ENCODE data around the gene CTIF. TPM values are rescaled to one million over a fixed set of nuclear protein-coding genes. Genes with fewer than 3 reads are reported as not detected.

Gene CTIF
- total and polyA plus RNA-seq, 4 donors: 12.2 to 45.7 (median 32.6) TPM

- Histone ChIP-seq H3K9ac (ENCODE audit: insufficient read depth in 1 of 2, low read length in 2 of 2) (no peak overlapping the region), H3K4me1 (ENCODE audit: control insufficient read depth in 5 of 5, insufficient read depth in 5 of 5, low read length in 5 of 5) (peaks cover 0 to 11% (median 0%) of the 10 kb centered on the region in 5 donors), H3K27me3 (ENCODE audit: control insufficient read depth in 3 of 3, insufficient read depth in 3 of 3, low read length in 2 of 3) (no peaks in the 10 kb centered on the region), H3K9me3 (ENCODE audit: control insufficient read depth in 4 of 4, insufficient read depth in 3 of 4, low read length in 3 of 4) (no peaks in the 10 kb centered on the region), H3K4me3 (no peak overlapping the region), H3K27ac (ENCODE audit: low read depth in 1 of 2, low read length in 1 of 2) (peak overlapping the region in 1 of 2 donors; percentile 1), H3K36me3 (ENCODE audit: control insufficient read depth in 4 of 4, insufficient read depth in 4 of 4, low read length in 4 of 4) (peaks cover 0 to 19% (median 4%) of the 10 kb centered on the region in 4 donors)
- no peak for TF ChIP-seq CTCF (IDR thresholded peaks at IDR 0.05; ENCODE audit: control extremely low read depth, extremely low read depth)
- WGBS, 2 donors: 82 to 92% methylated on average over 14 of the region's 14 CpGs
- DNase-seq (peak in 1 of 3 donors; percentile 5), ATAC-seq (ENCODE audit: insufficient read depth, low FRiP score) (no peak)
These were observed 262.3 kb downstream of the CTIF start for GRCh38 chr18:48800876-48801727.

- ATAC-seq (ENCODE audit: insufficient read depth, low FRiP score) (no peak), DNase-seq (peak in 1 of 3 donors; percentile 2)
- no peaks in the 10 kb centered on the region for H3K27me3 ChIP-seq (ENCODE audit: control insufficient read depth in 3 of 3, insufficient read depth in 3 of 3, low read length in 2 of 3)
- no peaks in the 10 kb centered on the region for H3K9me3 ChIP-seq (ENCODE audit: control insufficient read depth in 4 of 4, insufficient read depth in 3 of 4, low read length in 3 of 4)
- 91 to 96% methylated on average over 7 of the region's 7 CpGs for WGBS, 2 donors
- no peak overlapping the region for H3K4me3 ChIP-seq
- peaks cover 0 to 16% (median under 1%) of the 10 kb centered on the region in 5 donors for H3K4me1 ChIP-seq (ENCODE audit: control insufficient read depth in 5 of 5, insufficient read depth in 5 of 5, low read length in 5 of 5)
- no peak overlapping the region for H3K9ac ChIP-seq (ENCODE audit: insufficient read depth in 1 of 2, low read length in 2 of 2)
- no peak overlapping the region for H3K27ac ChIP-seq (ENCODE audit: low read depth in 1 of 2, low read length in 1 of 2)
- TF ChIP-seq CTCF (IDR thresholded peaks at IDR 0.05; ENCODE audit: control extremely low read depth, extremely low read depth): no peak
- peaks cover 0 to 19% (median 1%) of the 10 kb centered on the region in 4 donors for H3K36me3 ChIP-seq (ENCODE audit: control insufficient read depth in 4 of 4, insufficient read depth in 4 of 4, low read length in 4 of 4)
These were observed 263.1 kb downstream of the CTIF start for GRCh38 chr18:48801728-48802542.

- Histone ChIP-seq H3K4me3 (no peak overlapping the region), H3K4me1 (ENCODE audit: control insufficient read depth in 5 of 5, insufficient read depth in 5 of 5, low read length in 5 of 5) (peaks cover 0 to 18% (median 3%) of the 10 kb centered on the region in 5 donors), H3K27ac (ENCODE audit: low read depth in 1 of 2, low read length in 1 of 2) (peak overlapping the region in 1 of 2 donors; percentile 14), H3K27me3 (ENCODE audit: control insufficient read depth in 3 of 3, insufficient read depth in 3 of 3, low read length in 2 of 3) (no peaks in the 10 kb centered on the region), H3K36me3 (ENCODE audit: control insufficient read depth in 4 of 4, insufficient read depth in 4 of 4, low read length in 4 of 4) (peaks cover 0 to 19% (median 1%) of the 10 kb centered on the region in 4 donors), H3K9ac (ENCODE audit: insufficient read depth in 1 of 2, low read length in 2 of 2) (no peak overlapping the region), H3K9me3 (ENCODE audit: control insufficient read depth in 4 of 4, insufficient read depth in 3 of 4, low read length in 3 of 4) (no peaks in the 10 kb centered on the region)
- DNase-seq (peak in 1 of 3 donors; percentile 11), ATAC-seq (ENCODE audit: insufficient read depth, low FRiP score) (no peak)
- TF ChIP-seq CTCF (IDR thresholded peaks at IDR 0.05; ENCODE audit: control extremely low read depth, extremely low read depth): no peak
- WGBS, 2 donors: 90 to 94% methylated on average over 11 of the region's 11 CpGs
These were observed 263.9 kb downstream of the CTIF start for GRCh38 chr18:48802543-48803290.
